Neutrophil (primary cell): ENCODE data around the gene GAD2.

Experiments used
- H3K27ac ChIP-seq: fragments of 200-600 bp; sonication (generic); 2 replicates; pipeline ENCODE4 v1.5.1; 2016; ENCODE audit warnings: mild to moderate bottlenecking, moderate library complexity
- H3K27me3 ChIP-seq: fragments of 200-600 bp; sonication (generic); 2 replicates; pipeline ENCODE4 v1.6.0; 2016; ENCODE audit warnings: mild to moderate bottlenecking
- H3K36me3 ChIP-seq: fragments of 200-600 bp; sonication (generic); 2 replicates; pipeline ENCODE4 v1.5.1; 2017
- H3K4me1 ChIP-seq, 2 experiments: fragments of 200-600 bp in 1 of 2; sonication (generic) in 1 of 2; 1 replicate in 1 of 2; 2 replicates in 1 of 2; pipeline versions ENCODE4 v1.5.1 to v1.6.1; 2013 to 2016; ENCODE audit warnings: low read depth in 1 of 2, low read length in 1 of 2, mild to moderate bottlenecking in 1 of 2, moderate library complexity in 1 of 2; ENCODE audit not compliant: control insufficient read depth in 1 of 2, insufficient read depth in 1 of 2
- H3K4me3 ChIP-seq, 2 experiments: fragments of 200-600 bp in 1 of 2; sonication (generic) in 1 of 2; 1 replicate in 1 of 2; 2 replicates in 1 of 2; pipeline ENCODE4 v1.5.1; 2013 to 2016; ENCODE audit warnings: low read depth in 1 of 2, low read length in 1 of 2, mild to moderate bottlenecking in 1 of 2, moderate library complexity in 1 of 2
- H3K9me3 ChIP-seq: fragments of 200-600 bp; sonication (generic); 2 replicates; pipeline ENCODE4 v1.5.1; 2016
- CTCF ChIP-seq: fragments of 200-600 bp; sonication (generic); IDR thresholded peaks from 2 replicates; pipeline ENCODE4 v1.5.1; 2016; ENCODE audit warnings: antibody characterized with exemption

GAD2 gene

GRCh38 chr10:26238378-26238777, 21.8 kb downstream of the GAD2 start:
- Histone ChIP-seq H3K4me3 (no peak overlapping the region), H3K27ac (no peak overlapping the region), H3K4me1 (no peaks in the 10 kb centered on the region), H3K9me3 (no peaks in the 10 kb centered on the region), H3K27me3 (peaks cover 47% of the 10 kb centered on the region), H3K36me3 (no peaks in the 10 kb centered on the region)
- TF ChIP-seq CTCF: no peak

DNA sequence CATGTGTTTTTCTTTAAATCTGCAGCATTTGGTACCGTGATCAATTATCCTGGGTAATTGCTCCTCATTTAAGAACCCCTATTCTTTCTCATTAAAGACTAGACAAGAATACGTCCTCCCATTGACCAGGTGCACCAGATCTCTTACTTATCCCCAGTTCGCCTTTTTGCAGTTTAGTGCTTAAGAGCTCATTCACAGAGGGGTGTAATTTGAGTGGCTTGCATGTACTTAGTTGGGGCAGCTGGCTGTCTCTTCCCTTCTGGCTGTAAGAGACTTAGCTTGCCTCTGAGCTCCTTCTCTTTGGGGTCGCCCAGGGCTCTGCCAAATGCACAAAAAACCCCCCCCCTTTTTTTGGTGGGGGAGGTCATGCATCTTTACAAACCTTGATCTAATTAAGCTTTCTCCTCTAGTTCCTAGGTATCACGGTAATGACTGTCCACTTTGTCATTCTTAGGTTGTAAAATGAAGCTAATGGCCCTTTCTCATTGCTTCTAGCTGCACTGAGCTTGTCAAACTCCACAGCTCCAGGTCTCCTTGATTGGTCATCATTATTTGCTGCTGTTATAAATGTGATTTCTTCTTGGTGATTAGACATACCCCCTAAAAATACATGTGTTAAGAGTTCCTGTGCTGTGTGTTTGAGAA, 26.3 kb downstream of the GAD2 start:
- Histone ChIP-seq H3K4me3 (no peak overlapping the region), H3K36me3 (no peaks in the 10 kb centered on the region), H3K27ac (no peak overlapping the region), H3K4me1 (no peaks in the 10 kb centered on the region), H3K9me3 (no peaks in the 10 kb centered on the region), H3K27me3 (peaks cover 53% of the 10 kb centered on the region)
- no peak for TF ChIP-seq CTCF

DNA sequence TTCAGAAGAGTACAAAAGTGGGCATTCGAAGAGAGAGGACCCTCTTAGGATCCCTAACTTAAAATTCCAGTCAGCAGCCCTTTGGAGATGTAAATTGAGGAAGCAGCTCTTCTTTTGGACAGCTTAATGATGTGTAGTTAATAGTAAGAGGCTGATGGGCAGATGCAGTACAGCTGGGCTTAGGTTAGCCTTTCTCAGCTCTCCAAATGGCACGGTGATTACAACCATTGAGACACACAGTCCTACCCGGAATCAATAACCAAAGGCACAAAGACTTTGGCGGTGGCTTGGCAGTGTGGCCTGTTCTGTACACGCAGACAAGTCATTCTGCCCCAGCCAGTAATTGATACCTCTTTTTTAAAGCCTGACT, 26.8 kb downstream of the GAD2 start:
- H3K9me3 ChIP-seq: no peaks in the 10 kb centered on the region
- H3K27ac ChIP-seq: no peak overlapping the region
- H3K27me3 ChIP-seq: peaks cover 48% of the 10 kb centered on the region
- H3K4me1 ChIP-seq: no peaks in the 10 kb centered on the region
- H3K36me3 ChIP-seq: no peaks in the 10 kb centered on the region
- TF ChIP-seq CTCF: no peak
- H3K4me3 ChIP-seq: no peak overlapping the region

GRCh38 chr10:26249681-26250080, 33.1 kb downstream of the GAD2 start:
- Histone ChIP-seq H3K4me1 (no peaks in the 10 kb centered on the region), H3K9me3 (no peaks in the 10 kb centered on the region), H3K4me3 (no peak overlapping the region), H3K36me3 (no peaks in the 10 kb centered on the region), H3K27me3 (peaks cover 14% of the 10 kb centered on the region), H3K27ac (no peak overlapping the region)
- no peak for TF ChIP-seq CTCF

DNA sequence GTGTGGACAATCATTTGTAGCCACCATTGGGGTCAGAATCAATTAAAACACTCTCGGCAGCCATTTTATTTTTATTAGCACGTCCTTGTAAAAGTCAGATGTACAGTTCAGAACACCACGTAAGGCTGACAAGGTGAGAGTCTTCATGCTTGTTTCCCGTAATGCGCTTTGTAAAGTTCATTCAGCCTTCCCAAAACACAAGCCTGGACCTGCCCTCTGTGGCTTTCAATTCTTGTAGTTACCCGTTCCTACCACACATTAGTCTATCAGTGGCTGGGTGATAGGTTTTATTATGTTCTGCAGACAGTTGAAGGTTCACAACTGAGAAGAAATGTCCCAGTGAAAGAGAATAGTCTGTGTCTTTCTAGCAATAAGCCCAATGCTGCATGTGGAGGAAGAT, 35.4 kb downstream of the GAD2 start:
- H3K4me1 ChIP-seq: no peaks in the 10 kb centered on the region
- TF ChIP-seq CTCF: no peak

DNA sequence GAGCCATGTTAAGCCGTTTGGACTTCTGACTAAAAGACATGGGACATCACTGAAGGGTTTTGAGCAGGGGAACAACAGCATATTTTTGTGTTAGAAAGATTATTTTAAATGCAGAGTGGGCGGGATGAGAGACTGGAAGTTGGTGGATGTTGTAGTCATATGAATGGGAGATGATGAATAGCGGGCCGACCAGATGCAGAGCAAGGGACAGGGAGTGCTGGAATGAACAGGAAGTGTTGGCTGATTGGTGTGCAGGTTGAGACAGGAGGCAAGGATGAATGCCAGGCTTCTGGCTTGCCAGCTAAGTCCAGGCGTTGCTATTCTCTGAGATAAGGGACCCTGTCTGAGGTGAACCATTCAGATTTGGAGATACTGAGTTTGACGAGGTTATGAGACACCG, 38.0 kb downstream of the GAD2 start:
- Histone ChIP-seq H3K36me3 (no peaks in the 10 kb centered on the region), H3K27me3 (peaks cover 14% of the 10 kb centered on the region), H3K4me3 (no peak overlapping the region), H3K9me3 (no peaks in the 10 kb centered on the region), H3K4me1 (no peaks in the 10 kb centered on the region), H3K27ac (no peak overlapping the region)
- TF ChIP-seq CTCF: no peak

More for the DNA sequence above, 35.4 kb downstream of the GAD2 start:
- Histone ChIP-seq H3K36me3 (no peaks in the 10 kb centered on the region), H3K27ac (no peak overlapping the region), H3K27me3 (peaks cover 10% of the 10 kb centered on the region), H3K4me3 (no peak overlapping the region), H3K9me3 (no peaks in the 10 kb centered on the region)
